CD4-positive, alpha-beta T cell (primary cell): ENCODE measurements around the gene ARFGEF3. TPM values are rescaled to one million over a fixed set of nuclear protein-coding genes. Genes with fewer than 3 reads are reported as not detected.

Source experiments
- ATAC-seq: fragments of 200-7000 bp; cut with Tn5 transposase; one replicate; pipeline ENCODE4 v1.10.0; 2022; ENCODE audit warnings: mild to moderate bottlenecking; ENCODE audit not compliant: poor library complexity
- CTCF ChIA-PET: fragments of 350-600 bp; sonication (Branson Sonifier 250); formaldehyde crosslinking; loops from one replicate; lab custom pipeline; 2021; ENCODE audit warnings: antibody characterized with exemption, inconsistent platforms; lab: Charles Lee
- POLR2A ChIA-PET: fragments of 350-600 bp; sonication (Branson Sonifier 250); formaldehyde crosslinking; loops from one replicate; lab custom pipeline; 2021; ENCODE audit warnings: antibody characterized with exemption, inconsistent platforms; lab: Charles Lee
- DNase-seq, 14 experiments: peaks; one replicate each; pipeline ENCODE4 v3.0.0-alpha.2; 2013 to 2020; ENCODE audit warnings: mixed read lengths in 2 of 14
- H3K27ac ChIP-seq, 2 donors: one replicate each; pipeline versions ENCODE4 v1.5.1 to v1.7.0; 2013; ENCODE audit warnings: low read length in 2 of 2, low read depth in 1 of 2, mild to moderate bottlenecking in 1 of 2
- H3K27me3 ChIP-seq, 2 experiments: 1 replicate in 1 of 2; 2 replicates in 1 of 2; pipeline versions ENCODE4 v1.6.1 to v1.7.0; 2013; ENCODE audit warnings: low read length in 2 of 2, control low read depth in 1 of 2, mild to moderate bottlenecking in 1 of 2, moderate library complexity in 1 of 2; ENCODE audit not compliant: insufficient read depth in 2 of 2, control insufficient read depth in 1 of 2
- H3K36me3 ChIP-seq: one replicate; pipeline ENCODE4 v1.6.1; 2013; ENCODE audit warnings: low read length, control low read depth; ENCODE audit not compliant: insufficient read depth
- H3K4me1 ChIP-seq: one replicate; pipeline ENCODE4 v1.6.1; 2013; ENCODE audit warnings: low read length, control low read depth; ENCODE audit not compliant: insufficient read depth
- H3K4me3 ChIP-seq: one replicate; pipeline ENCODE4 v1.5.1; 2013; ENCODE audit warnings: mild to moderate bottlenecking, low read length, moderate library complexity
- H3K9me3 ChIP-seq, 2 experiments: 1 replicate in 1 of 2; 2 replicates in 1 of 2; pipeline versions ENCODE4 v1.6.1 to v1.7.0; 2013; ENCODE audit warnings: low read length in 2 of 2, mild to moderate bottlenecking in 2 of 2, control low read depth in 1 of 2, moderate library complexity in 1 of 2; ENCODE audit not compliant: control insufficient read depth in 1 of 2, insufficient read depth in 1 of 2
- H3K27ac Mint-ChIP-seq: one replicate; pipeline ENCODE4 v1.8.0; 2020; ENCODE audit warnings: mixed read lengths
- H3K27me3 Mint-ChIP-seq: one replicate; pipeline ENCODE4 v1.8.0; 2021; ENCODE audit warnings: mixed read lengths
- H3K36me3 Mint-ChIP-seq: one replicate; pipeline ENCODE4 v1.8.0; 2021; ENCODE audit warnings: low read depth, mixed read lengths
- H3K4me1 Mint-ChIP-seq: one replicate; pipeline ENCODE4 v1.8.0; 2021; ENCODE audit warnings: low read depth, mixed read lengths
- H3K4me3 Mint-ChIP-seq: one replicate; pipeline ENCODE4 v1.8.0; 2020; ENCODE audit warnings: mild to moderate bottlenecking, mixed read lengths
- H3K9me3 Mint-ChIP-seq: one replicate; pipeline ENCODE4 v1.8.0; 2020; ENCODE audit warnings: mixed read lengths
- intact Hi-C, 2 experiments: fragments of 100-400 bp; cut with DNase I in 1 of 2; cut with micrococcal nuclease in 1 of 2; formaldehyde crosslinking; loops; one replicate each; pipeline versions ENCODE4 v1.15.1 to v1.9.0; 2023 to 2025; cut with DNase I, micrococcal nuclease
- total RNA-seq, 174 experiments: library from RNA in 2 of 174; stranded (reverse) in 2 of 174; gene quantifications; one replicate each; pipeline ENCODE4 v1.2.3 and lab custom pipeline; 2021 to 2026
- TF ChIP-seq, protein P1 (sequence below): fragments of 200-600 bp; IDR thresholded peaks from one replicate; pipeline ENCODE4 v1.8.0; 2022; ENCODE audit warnings: antibody characterized with exemption, mild to moderate bottlenecking

Gene ARFGEF3
- total RNA-seq, 2 experiments from 2014 or later = not detected

DNA sequence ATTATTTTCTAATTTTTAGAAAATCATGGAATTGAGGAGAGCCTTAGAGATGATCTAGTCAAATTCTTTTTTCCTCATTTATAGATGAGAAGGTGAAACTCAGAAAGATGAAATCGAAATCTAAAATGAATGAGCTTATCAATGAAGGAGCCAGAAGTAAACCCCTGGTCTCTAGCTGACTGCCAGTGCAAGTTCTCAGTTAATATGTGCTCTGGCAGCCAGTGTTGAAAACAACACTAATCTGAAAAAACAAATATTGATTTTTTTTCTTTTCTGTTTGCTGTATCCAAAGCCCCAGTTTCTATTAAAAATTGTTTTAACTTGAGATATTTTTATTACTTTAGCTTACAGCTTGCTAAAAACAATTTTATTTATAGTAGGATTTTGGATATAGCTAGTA, 78.0 kb downstream of the ARFGEF3 start:
- POLR2A ChIA-PET = no interaction called here
- H3K27me3 Mint-ChIP-seq = peaks cover 33% of the 10 kb centered on the region

DNA sequence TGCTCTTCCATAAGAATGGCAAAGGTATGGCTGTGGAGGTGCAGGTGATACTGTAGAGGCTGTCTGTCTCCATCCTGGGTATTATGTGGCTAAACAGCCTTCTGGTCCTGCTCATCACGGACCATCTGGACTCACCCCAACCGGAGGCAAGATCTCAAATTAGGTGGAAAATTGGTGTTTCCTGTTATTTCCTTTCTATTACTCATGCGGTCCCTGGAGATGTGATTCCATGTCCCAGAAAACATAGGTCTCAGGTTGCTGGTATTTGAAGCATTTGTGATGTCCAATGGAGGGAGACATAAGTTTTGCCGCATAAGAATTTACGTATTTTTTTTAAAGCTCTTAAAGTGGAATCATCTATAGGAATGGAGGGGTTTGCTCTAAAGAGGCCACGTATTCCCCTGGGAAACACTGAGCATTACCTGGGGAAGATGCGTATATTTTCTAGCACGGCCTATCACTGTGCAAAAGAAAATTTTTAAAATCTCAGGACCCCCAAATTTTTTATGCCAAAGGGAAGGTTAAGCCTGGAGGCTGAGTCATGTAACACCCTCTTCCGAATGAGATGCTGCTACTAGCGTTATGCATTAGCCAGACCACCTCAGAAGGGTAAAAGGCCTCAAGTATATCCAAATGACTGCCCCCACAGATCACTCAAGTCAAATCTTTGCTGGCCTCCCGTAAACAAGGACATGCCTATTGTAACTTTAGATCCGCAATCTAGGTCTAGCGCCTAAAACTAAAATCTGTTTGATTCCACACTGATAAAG, 78.9 kb downstream of the ARFGEF3 start:
- peaks cover 0 to 11% of the 10 kb centered on the region in 2 experiments for H3K27me3 ChIP-seq
- H3K36me3 Mint-ChIP-seq = no peaks in the 10 kb centered on the region
- no peak overlapping the region for H3K4me3 ChIP-seq
- intact Hi-C loops = no loop called here
- no peaks in the 10 kb centered on the region for H3K4me1 ChIP-seq
- H3K36me3 ChIP-seq = no peaks in the 10 kb centered on the region
- no peak for DNase-seq
- H3K4me1 Mint-ChIP-seq = no peaks in the 10 kb centered on the region
- no peaks in the 10 kb centered on the region for H3K9me3 ChIP-seq
- ATAC-seq = no peak
- no peak overlapping the region for H3K27ac Mint-ChIP-seq
- no peak overlapping the region for H3K27ac ChIP-seq
- POLR2A ChIA-PET = no interaction called here
- no peak overlapping the region for H3K4me3 Mint-ChIP-seq
- H3K9me3 Mint-ChIP-seq = no peaks in the 10 kb centered on the region
- H3K27me3 Mint-ChIP-seq = peaks cover 28% of the 10 kb centered on the region
- CTCF ChIA-PET = no interaction called here
- TF ChIP-seq, protein P1, sequence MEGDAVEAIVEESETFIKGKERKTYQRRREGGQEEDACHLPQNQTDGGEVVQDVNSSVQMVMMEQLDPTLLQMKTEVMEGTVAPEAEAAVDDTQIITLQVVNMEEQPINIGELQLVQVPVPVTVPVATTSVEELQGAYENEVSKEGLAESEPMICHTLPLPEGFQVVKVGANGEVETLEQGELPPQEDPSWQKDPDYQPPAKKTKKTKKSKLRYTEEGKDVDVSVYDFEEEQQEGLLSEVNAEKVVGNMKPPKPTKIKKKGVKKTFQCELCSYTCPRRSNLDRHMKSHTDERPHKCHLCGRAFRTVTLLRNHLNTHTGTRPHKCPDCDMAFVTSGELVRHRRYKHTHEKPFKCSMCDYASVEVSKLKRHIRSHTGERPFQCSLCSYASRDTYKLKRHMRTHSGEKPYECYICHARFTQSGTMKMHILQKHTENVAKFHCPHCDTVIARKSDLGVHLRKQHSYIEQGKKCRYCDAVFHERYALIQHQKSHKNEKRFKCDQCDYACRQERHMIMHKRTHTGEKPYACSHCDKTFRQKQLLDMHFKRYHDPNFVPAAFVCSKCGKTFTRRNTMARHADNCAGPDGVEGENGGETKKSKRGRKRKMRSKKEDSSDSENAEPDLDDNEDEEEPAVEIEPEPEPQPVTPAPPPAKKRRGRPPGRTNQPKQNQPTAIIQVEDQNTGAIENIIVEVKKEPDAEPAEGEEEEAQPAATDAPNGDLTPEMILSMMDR = no peak

More for the DNA sequence above, 78.0 kb downstream of the ARFGEF3 start:
- H3K27ac Mint-ChIP-seq = no peak overlapping the region
- no peak overlapping the region for H3K4me3 ChIP-seq
- CTCF ChIA-PET = no interaction called here
- TF ChIP-seq, protein P1 = no peak
- peaks cover 0 to 11% of the 10 kb centered on the region in 2 experiments for H3K27me3 ChIP-seq
- no peaks in the 10 kb centered on the region for H3K9me3 Mint-ChIP-seq
- H3K36me3 ChIP-seq = no peaks in the 10 kb centered on the region
- H3K36me3 Mint-ChIP-seq = no peaks in the 10 kb centered on the region
- ATAC-seq (no peak), DNase-seq (no peak)
- no peaks in the 10 kb centered on the region for H3K9me3 ChIP-seq
- H3K4me1 ChIP-seq = no peaks in the 10 kb centered on the region
- intact Hi-C loops = no loop called here
- no peaks in the 10 kb centered on the region for H3K4me1 Mint-ChIP-seq
- H3K27ac ChIP-seq = no peak overlapping the region
- no peak overlapping the region for H3K4me3 Mint-ChIP-seq

DNA sequence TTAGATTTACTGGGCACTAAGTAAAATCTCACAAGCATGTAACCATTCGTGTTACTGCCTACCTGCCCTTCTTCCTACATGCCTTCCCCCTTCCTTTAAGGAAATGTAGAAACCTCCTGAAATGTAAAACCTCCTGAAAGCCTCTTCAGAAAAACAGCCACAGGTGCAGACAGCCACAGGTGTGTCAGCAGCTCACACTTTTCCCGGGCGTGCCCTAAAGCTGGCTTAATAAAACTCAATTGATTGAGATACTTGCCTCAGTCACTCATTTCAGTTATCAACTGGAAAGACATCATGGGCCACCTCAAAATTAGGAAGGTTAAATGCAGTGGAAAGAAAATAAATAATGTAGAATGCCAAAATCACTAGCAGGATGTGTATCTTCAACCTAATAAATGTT, 79.6 kb downstream of the ARFGEF3 start:
- no peaks in the 10 kb centered on the region for H3K9me3 Mint-ChIP-seq
- no peaks in the 10 kb centered on the region for H3K36me3 Mint-ChIP-seq
- Histone ChIP-seq H3K27me3 (peaks cover 0 to 10% of the 10 kb centered on the region in 2 experiments), H3K9me3 (no peaks in the 10 kb centered on the region), H3K27ac (no peak overlapping the region), H3K4me3 (no peak overlapping the region), H3K36me3 (no peaks in the 10 kb centered on the region), H3K4me1 (no peaks in the 10 kb centered on the region)
- ATAC-seq (no peak), DNase-seq (no peak)
- no peak overlapping the region for H3K4me3 Mint-ChIP-seq
- TF ChIP-seq, protein P1 = no peak
- no peaks in the 10 kb centered on the region for H3K4me1 Mint-ChIP-seq
- intact Hi-C loops = no loop called here
- H3K27me3 Mint-ChIP-seq = peaks cover 28% of the 10 kb centered on the region
- no peak overlapping the region for H3K27ac Mint-ChIP-seq
- POLR2A ChIA-PET = no interaction called here
- CTCF ChIA-PET = no interaction called here
